Right renal cortex interstitium (tissue), 3 donors: ENCODE data around the gene MLLT11. TPM values are rescaled to one million over a fixed set of nuclear protein-coding genes. Genes with fewer than 3 reads are reported as not detected.
"Not testable (repeated sequence)": the region's sequence is repeated elsewhere in the genome, so short reads cannot be mapped to it uniquely, and the experiment has no call there.

Experiments used
- DNase-seq, 3 donors: peaks; one replicate each; pipeline ENCODE4 v3.0.0-alpha.2; 2013; ENCODE audit warnings: low read depth in 3 of 3, low spot score in 2 of 3
- polyA plus RNA-seq, 3 donors: library from polyadenylated mRNA; unstranded; fragments of 120-200 nt; gene quantifications; one replicate each; pipeline ENCODE4 v1.2.1, GENCODE V29; 2013; ENCODE audit not compliant: insufficient read length in 3 of 3

The MLLT11 gene
- polyA plus RNA-seq, 3 donors: 23.5 to 25.4 (median 25.1) TPM

- no peak for DNase-seq
These were observed 4.6 kb upstream of the MLLT11 start for GRCh38 chr1:151055581-151055980.

- no peak for DNase-seq
These were observed 4.0 kb upstream of the MLLT11 start for GRCh38 chr1:151056149-151056548.

DNA sequence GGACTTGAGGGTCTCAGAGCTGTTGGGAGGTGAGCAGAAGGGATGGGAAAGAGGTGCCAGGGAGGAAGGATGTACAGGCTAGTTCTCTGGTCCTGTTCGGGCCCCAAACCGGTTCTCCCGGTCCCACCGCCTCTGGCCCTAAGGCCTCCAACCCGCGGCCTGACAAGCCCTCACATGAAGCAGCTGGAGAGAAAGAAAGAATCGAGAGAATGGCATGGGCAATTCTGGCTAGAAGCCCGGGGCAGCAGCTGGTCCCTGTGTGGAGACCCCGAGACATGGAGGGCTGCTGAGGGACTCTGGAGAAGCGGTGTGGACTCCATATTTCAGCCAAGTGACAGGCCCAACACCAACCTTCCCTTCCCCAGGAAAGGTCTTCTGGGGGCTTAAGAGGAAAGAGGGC lies 1.5 kb upstream of the MLLT11 start:
- peak; percentile 45 to 61 (median 52) for DNase-seq

- peak; percentile 68 to 76 (median 72) for DNase-seq
These were observed 839 bp upstream of the MLLT11 start, which contains the start of gene CDC42SE1 for GRCh38 chr1:151059109-151060006. CDC42SE1 (minus strand) TSS chr1:151059622; CDS start chr1:151055730, 3,892 bp downstream.

GRCh38 chr1:151060657-151061421 lies 642 bp downstream of the MLLT11 start:
- peak in 1 of 3 donors; percentile 41 for DNase-seq

GRCh38 chr1:151061704-151062103 lies 1.5 kb downstream of the MLLT11 start:
- DNase-seq: no peak

DNA sequence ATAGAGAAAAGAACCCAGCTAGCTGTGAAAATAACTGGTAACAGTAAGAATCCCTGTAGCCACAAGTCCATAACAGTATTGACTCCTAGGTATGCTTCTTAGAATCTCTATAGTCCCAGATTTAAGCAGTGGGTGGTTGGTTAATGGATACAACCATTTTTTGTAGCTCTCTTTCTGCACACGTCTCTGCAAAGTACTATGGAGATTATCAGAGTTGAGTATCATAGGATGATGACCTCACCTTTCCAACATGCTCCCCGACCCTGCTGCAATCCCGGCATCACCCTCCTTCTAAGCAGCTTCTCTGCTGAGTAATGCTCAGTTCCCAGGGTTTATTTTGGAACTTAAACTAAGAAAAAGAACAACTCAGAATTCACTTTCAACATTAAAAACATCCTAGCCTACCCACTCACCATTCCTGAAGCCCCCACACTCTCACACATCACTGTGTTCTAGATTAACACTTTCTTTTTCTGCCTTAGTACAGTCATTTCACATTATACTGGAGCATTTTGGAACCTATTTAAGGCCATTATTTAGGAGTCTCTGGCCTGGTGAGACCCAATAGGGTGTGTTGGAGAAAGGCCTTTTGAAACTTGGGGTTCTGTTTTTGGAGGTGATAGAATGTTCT lies 2.7 kb downstream of the MLLT11 start:
- DNase-seq: no peak

DNA sequence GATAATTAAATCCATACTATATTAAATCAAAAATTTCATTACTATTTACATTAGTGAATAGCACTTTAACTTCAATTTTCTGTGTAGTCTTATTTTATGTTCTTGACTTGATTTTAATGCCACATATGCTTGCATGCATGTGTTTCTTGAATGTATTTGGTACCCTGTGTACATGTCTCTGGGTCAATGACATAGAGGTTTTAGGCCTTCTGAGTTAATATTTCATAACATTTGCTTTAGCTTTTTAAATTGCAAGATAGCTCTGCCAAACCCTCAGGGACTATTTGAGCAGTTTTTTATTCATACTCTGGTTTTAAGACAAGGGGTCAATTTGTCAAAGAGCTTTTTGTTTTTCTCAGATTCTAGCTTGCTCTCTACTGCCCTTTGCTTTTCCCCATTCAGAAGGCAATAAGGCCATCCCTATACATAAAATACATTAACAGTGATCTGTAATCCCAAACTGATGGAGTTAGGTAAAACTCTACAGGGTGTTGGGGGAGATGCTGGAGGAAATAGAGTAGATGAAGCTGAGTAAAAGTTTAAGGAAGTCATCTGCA lies 5.0 kb downstream of the MLLT11 start:
- DNase-seq: no peak

DNA sequence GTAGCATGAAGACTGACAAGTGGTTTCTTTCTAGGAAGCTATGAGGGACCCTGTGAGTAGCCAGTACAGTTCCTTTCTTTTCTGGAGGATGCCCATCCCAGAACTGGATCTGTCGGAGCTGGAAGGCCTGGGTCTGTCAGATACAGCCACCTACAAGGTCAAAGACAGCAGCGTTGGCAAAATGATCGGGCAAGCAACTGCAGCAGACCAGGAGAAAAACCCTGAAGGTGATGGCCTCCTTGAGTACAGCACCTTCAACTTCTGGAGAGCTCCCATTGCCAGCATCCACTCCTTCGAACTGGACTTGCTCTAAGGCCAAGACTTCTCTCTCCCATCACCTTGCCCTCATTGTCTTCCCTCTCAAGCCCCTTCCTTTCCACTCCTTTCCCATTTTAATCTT lies 7.0 kb downstream of the MLLT11 start:
- DNase-seq: no peak

DNA sequence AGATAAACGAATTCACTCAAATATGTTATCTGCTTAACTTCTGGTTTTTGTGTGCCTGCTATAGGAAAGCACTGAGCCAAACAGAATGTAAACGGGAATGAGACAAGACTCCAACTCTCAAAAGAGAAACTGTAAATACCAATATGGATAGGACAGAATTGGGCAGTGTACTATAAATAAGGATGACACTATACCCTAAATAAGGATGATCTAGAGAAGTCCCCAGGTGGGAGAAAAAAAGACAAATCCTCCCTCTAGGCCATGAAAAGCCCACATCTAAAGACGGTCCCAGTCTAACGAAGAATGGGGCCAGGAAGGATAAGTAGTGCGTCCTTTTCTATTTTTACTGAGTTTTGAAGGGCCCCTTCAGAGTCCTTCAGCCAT lies 8.9 kb downstream of the MLLT11 start:
- no peak for DNase-seq

- DNase-seq: peak; percentile 85 to 96 (median 92)
These were observed 10.5 kb downstream of the MLLT11 start, which contains the start of gene GABPB2 for GRCh38 chr1:151070474-151071276. GABPB2 (plus strand) TSS chr1:151070761; CDS start chr1:151088190, 17,429 bp downstream.

GRCh38 chr1:151072224-151072623 lies 12.0 kb downstream of the MLLT11 start:
- DNase-seq: no peak

- no peak for DNase-seq
These were observed 25.9 kb downstream of the MLLT11 start for GRCh38 chr1:151085953-151086559.

- DNase-seq: not testable (repeated sequence)
These were observed 37.2 kb downstream of the MLLT11 start for GRCh38 chr1:151097426-151097825.

DNA sequence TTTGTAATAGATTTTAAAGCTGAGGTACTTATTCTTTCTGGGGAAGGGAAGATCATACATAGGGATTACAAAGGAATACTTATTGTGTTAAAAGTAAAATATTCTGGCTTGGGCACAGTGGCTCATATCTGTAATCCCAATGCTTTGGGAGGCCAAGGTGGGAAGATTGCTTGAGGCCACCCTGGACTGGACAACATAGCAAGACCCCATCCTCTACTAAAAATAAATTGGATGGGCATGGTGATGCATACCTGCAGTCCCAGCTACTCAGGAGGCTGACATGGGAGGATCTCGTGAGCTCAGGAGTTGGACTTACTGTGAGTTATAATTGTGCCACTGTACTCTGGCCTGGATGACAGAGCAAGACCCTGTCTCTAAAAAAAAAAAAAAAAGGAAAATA lies 37.9 kb downstream of the MLLT11 start:
- no peak for DNase-seq

DNA sequence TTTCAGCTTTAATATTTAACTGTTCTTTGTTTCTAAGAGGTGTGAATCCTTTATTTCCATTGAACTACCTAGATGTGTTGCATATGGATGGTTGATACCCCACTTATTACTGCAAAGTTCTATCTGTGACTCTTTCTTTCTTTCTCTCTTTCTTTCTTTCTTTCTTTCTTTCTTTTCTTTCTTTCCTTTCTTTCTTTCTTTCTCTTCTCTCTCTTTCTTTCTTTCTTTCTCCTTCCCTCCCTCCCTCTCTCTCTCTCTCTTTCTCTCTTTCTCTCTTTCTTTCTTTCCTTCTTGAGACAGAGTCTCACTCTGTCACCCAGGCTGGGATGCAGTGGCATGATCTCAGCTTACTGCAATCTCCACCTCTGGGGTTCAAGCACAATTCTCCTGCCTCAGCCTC lies 44.4 kb downstream of the MLLT11 start:
- no peak for DNase-seq

- DNase-seq: no peak
These were observed 46.7 kb downstream of the MLLT11 start for GRCh38 chr1:151106894-151107293.

GRCh38 chr1:151108331-151108730 lies 48.1 kb downstream of the MLLT11 start:
- no peak for DNase-seq

DNA sequence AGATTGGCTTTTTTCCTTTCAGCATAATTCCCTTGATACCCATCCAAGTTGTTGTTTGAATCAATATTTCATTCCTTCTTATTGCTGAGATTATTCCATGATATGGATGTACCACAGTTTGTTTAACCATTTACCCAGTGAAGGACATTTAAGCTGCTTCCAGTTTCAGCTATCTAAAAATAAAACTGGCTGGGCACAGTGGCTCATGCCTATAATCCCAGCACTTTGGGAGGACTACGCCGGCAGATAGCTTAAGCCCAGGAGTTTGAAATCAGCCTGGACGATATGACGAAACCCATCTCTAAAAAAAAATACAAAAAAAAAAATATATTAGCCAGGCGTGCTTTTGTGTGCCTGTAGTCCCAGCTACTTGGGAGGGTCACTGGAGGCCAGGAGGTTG lies 53.7 kb downstream of the MLLT11 start:
- no peak for DNase-seq
